NCI-H1694 treated with DMSO at 0.1 percent for 48 hours (cell line): ENCODE results near the gene NAV1.

ENCODE experiments used
- DNase-seq: peaks from one replicate; lab custom pipeline; 2025; lab: John Stamatoyannopoulos, UW

Gene NAV1

GRCh38 chr1:201586806-201587205, 47.9 kb downstream of the NAV1 start:
- no peak for DNase-seq

DNA sequence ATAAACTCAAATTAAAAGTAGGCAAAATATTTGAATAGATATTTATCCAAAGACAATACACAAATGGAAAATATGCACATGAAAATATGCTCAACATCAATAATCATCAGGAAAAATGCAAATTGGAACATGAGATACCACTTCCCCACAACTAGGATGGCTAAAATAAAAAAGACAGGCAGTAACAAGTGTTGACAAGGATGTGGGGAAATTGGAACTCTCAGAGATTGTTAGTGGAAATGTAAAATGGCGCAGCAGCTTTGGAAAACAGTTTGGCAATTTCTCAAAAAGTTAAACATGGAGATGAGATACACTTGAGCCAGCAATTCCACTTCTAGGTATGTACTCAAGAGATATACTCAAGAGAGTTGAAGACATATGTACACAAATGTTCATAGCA, 48.8 kb downstream of the NAV1 start:
- no peak for DNase-seq
